Measurements from ENCODE around the gene SLC44A3.

- TF ChIP-seq, protein P1, sequence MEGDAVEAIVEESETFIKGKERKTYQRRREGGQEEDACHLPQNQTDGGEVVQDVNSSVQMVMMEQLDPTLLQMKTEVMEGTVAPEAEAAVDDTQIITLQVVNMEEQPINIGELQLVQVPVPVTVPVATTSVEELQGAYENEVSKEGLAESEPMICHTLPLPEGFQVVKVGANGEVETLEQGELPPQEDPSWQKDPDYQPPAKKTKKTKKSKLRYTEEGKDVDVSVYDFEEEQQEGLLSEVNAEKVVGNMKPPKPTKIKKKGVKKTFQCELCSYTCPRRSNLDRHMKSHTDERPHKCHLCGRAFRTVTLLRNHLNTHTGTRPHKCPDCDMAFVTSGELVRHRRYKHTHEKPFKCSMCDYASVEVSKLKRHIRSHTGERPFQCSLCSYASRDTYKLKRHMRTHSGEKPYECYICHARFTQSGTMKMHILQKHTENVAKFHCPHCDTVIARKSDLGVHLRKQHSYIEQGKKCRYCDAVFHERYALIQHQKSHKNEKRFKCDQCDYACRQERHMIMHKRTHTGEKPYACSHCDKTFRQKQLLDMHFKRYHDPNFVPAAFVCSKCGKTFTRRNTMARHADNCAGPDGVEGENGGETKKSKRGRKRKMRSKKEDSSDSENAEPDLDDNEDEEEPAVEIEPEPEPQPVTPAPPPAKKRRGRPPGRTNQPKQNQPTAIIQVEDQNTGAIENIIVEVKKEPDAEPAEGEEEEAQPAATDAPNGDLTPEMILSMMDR (conservative IDR thresholded peaks at IDR 0.05; ENCODE audit: low read depth, low read length): no peak
- no peak for TF ChIP-seq RAD21 (IDR thresholded peaks at IDR 0.05; ENCODE audit: low read length)
- no peak for TF ChIP-seq POLR2A (IDR thresholded peaks at IDR 0.05; ENCODE audit: low read depth, low read length)
- TF ChIP-seq CEBPB (IDR thresholded peaks at IDR 0.05; ENCODE audit: low read depth, low read length): no peak
- TF ChIP-seq USF2 (IDR thresholded peaks at IDR 0.05; ENCODE audit: low read depth, low read length): no peak
- no peak for TF ChIP-seq SMC3 (IDR thresholded peaks at IDR 0.05; ENCODE audit: low read depth, low read length)
- TF ChIP-seq FOS (IDR thresholded peaks at IDR 0.05; ENCODE audit: low read depth, low read length): no peak
- TF ChIP-seq NFE2L2 (IDR thresholded peaks at IDR 0.05; ENCODE audit: low read depth, low read length): no peak
- no peak for TF ChIP-seq MXI1 (IDR thresholded peaks at IDR 0.05; ENCODE audit: borderline replicate concordance, low read depth, low read length)
- TF ChIP-seq BHLHE40 (IDR thresholded peaks at IDR 0.05; ENCODE audit: low read depth, low read length): no peak
- TF ChIP-seq RFX5 (IDR thresholded peaks at IDR 0.05; ENCODE audit: low read depth, low read length): no peak
- TF ChIP-seq RCOR1 (IDR thresholded peaks at IDR 0.05; ENCODE audit: insufficient replicate concordance, low read length): no peak
These were observed 35.8 kb downstream of the SLC44A3 start for GRCh38 chr1:94856004-94856403.

All from IMR-90 (cell line).